Stimulated activated CD8-positive, alpha-beta memory T cell treated with anti-CD3 and anti-CD28 coated beads, Interleukin-15, amount 100 ng/mL, for 24 hours (primary cell): ENCODE data around the gene FKRP.
A peak's percentile ranks its signal among the peaks of the same experiment; 100 is the strongest.

Experiments used
- DNase-seq: peaks from one replicate; pipeline ENCODE4 v3.0.0-alpha.2; 2020; ENCODE audit warnings: low read depth

The FKRP gene

GRCh38 chr19:46719629-46720502, 26.0 kb upstream of the FKRP start:
- no peak for DNase-seq

DNA sequence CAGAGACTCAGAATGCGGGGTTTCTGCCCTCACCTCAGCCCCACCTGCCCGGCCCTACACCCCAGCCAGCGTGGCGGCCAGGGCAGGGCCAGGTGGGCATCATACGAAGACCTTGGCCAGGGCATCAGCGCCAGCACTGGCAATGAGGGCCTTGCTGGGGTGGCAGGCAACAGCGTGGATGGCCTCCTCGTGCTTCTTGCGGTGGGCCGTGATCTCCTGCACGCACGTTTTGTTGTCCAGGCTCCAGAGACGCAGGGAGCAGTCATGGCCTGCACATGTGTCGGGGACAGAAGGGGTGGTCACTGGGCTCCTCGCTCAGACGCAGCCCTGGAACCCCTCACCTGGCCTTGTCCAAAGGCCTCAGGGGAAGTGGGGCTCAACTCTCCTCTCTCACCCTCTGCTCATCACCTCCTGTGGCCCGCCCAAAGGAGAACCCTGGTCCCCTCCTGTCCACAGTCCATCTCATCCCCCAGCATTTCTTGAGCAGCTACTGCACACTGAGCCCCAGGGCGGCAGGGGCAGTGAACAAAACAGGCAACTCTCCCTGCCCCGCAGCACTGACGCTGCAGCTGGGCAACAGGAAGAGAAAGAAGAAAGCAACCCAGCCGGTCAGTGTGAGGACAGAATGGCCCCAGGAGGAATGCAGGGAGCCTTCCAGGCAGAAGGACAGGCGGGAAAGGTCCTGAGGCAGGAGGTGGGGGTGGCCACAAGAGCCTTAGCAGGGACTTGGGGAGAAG, 25.2 kb upstream of the FKRP start:
- no peak for DNase-seq

DNA sequence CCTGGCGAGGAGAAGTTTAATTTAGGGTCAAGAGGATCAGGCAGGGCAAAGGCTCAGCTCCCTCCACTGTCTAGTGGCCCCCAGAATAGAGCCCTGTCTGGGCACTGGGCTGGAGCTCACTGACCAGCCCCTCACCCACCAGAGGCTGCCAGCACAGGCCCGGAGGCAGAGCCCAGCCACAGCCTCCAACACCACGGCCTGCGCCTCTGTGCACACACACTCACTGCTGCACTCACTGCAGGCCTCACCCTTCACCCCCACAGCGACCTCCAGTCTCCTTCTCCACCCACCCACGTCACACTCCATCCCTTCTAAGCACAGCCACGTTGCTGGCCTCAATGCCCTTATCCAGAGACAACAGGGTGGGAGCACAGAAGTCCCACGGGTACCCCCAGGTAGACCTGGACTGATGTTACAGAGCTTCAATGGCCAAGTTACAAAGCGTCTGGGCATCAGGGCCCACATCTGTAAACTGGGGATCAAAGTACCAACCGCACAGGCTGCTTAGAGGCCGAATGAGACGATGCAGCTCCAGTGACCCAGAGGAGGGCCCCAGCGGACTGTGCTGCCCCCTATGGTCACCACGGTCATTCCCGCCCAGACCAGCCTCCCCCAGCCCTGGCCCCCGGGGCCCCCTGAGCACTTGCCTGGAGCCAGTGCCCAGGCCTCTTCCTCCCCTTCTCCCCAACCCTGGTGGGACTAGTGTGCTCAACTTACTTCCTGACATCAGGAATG, 24.4 kb upstream of the FKRP start:
- DNase-seq: no peak

- DNase-seq: no peak
Observed at GRCh38 chr19:46722004-46722380, 23.9 kb upstream of the FKRP start.

- no peak for DNase-seq
Observed at GRCh38 chr19:46722421-46723022, 23.3 kb upstream of the FKRP start.

DNA sequence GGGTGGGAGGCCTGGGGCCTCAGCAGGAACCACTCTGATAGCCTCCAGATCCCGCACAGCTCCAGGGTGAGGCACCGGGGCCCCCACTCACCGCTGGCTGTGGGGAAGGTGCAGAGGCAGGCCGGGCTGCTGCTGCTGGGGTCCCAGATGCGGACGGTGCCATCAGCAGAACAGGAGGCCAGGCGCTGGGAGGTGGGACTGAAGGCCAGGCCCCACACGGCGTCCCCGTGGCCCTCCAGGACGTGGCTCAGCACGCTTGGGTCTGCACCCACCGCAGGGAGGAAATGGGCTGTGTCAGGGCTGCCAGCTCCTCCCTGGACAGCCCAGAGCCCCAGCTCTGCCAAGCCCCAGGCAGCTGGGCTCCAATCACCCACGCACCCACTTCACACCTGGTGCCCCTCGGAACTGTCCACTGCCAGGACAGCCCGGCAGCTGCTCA, 22.8 kb upstream of the FKRP start:
- no peak for DNase-seq

- DNase-seq: no peak
Observed at GRCh38 chr19:46723471-46723870, 22.4 kb upstream of the FKRP start.

DNA sequence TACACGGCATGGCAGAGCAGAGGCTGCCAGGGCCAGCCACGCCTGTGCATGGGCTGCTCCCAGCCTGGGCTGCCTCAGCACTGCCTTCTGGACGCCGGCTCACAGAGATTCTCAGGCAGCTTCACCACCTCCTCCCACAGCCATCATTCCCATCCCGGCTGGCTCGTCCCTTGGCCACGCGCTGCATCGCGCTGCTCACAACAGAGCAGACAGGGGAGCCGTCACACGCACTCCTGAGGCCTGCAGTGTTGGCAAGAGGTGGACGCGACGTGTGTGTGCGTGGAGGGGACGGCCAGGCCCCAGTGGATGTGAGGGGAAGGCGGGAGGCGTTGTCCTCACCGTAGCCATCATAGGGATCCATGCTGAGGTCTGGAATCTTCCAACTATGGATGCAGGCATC, 21.4 kb upstream of the FKRP start:
- DNase-seq: no peak

- no peak for DNase-seq
Observed at GRCh38 chr19:46725036-46725820, 20.6 kb upstream of the FKRP start.

DNA sequence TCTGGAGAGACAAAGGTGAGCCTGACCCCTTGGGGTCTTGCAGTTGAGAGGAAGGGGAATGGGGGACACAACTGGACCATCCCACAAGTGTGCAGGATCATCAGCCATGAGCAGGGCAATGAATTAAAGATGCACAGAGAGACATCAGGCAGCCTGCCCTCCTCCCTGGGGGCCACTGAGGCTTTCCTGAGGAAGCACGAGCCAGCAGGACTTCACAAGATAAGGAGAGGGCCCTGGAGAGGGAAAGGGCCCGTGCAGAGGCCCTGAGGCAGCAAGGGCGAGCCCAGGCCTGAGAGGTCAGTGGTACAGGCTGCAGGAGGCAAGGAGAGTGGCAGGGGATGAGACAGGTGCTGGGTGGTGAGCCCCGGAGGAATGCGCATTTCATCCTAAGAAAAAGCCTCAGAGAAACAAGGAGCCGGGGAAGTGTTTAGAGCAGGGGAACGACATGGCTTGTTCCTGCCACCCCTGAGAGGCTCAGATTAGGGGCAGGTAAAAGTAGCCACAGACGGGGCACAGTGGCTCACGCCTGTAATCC, 19.9 kb upstream of the FKRP start:
- no peak for DNase-seq

GRCh38 chr19:46726551-46726950, 19.3 kb upstream of the FKRP start:
- no peak for DNase-seq

GRCh38 chr19:46726971-46727501, 18.8 kb upstream of the FKRP start:
- DNase-seq: no peak

DNA sequence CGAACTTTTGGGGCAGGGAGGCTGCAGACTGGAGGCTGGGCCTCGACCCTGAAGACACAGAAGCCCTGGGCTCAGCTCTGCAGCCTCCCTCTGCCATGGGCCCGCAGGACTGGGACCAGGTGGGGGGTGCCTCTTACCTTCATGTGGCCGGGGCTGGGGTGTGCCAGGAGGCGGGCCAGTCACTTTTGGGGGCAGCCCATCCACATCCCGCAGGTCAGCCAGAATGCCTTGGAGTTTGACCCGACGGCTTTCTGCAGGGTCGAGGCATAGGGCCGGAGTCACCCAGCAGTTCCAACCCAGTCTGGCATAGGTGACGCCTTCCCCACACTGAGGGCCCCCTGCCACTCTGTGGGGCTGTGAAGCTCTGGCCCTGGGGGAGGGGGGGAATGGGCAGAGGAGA, 18.1 kb upstream of the FKRP start:
- no peak for DNase-seq

DNA sequence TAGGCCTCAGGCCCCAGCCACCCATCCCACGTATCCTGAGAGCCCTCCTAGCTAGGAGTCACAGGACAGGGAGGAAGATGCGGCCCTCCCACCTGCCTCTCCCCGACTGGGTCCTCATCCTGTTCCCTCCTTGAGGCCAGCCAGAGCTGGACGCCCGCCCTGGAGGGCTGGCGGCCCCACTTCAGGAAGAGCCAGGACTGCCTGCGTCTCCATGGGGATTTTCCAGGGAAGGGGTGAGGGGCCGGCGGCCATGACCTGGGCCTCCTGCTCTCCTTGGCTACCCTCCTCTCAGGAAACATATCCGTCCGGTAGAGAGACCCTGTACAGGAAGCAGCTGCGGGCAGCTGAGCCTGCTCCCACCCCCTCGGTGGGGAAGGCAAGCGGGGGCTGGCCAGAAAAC, 17.6 kb upstream of the FKRP start:
- DNase-seq: no peak

DNA sequence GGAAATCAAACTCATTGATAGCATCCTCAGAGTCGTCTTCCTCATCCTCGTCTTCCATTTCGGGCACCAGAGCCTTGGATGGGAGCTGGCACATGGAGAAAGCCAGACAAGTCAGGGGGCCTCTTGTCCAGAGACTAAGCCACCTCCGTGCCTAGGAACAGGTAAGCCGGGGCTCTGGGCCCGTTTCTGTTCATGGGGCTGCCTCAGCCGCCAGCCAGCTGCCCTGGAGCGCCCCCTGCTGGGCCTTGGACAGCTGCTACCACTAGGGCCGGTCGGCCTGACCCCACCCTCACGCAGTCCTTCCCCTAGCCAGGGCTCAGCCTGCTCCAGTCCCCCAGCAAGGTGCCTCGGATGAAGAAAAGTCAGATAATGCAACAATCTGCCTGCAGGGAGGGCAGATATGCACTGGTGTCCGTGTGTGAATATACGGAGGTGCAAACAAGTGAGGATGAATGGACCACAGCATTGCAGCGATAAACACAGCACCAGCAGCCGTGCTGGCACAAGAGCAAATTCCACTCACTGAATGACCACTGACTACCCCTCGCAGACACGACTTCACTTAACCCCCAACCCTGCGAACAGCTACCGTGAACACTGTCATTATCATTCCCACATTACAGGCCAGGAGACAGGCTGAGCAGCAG, 17.0 kb upstream of the FKRP start:
- DNase-seq: peak; percentile 73

- no peak for DNase-seq
Observed at GRCh38 chr19:46729696-46730095, 16.2 kb upstream of the FKRP start.

DNA sequence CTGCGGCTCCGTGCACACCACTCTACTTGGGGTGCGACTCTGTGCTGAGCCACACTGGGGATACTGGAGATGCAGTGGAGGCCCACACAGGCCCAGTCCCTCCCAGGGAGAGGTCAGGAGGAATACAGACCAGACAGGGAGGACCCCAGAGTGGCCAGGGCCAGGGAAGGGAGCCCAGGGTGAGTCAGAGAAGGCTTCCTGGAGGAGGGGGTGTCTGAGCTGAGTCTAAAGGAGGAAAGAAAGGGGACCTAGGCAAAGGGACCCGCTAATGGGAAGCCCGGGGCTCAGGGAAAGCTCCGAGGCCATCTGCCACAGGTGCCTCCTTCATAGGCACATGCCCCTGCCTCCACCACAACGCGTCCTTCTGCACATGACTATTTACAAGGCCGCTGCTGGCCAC, 15.7 kb upstream of the FKRP start:
- no peak for DNase-seq

DNA sequence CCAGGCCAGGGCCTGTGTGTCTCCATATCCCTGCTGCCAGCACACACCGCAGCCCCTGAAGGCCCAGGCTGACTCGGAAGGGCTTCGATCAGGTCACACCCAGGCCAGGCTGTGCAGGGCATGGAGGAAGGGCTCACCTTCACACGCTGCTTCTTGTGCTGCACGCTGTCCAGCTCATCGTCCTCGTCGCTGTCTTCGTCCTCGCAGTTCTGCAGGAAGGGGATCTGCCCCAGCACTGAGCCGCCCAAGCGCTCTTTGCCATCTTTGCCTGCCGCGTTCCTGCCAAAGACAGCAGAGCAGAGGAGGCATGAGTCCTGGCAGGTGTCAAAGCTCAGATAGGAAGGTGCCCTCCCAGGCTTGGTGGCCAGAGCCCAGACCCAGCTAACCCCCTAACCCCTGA, 15.3 kb upstream of the FKRP start:
- DNase-seq: no peak

DNA sequence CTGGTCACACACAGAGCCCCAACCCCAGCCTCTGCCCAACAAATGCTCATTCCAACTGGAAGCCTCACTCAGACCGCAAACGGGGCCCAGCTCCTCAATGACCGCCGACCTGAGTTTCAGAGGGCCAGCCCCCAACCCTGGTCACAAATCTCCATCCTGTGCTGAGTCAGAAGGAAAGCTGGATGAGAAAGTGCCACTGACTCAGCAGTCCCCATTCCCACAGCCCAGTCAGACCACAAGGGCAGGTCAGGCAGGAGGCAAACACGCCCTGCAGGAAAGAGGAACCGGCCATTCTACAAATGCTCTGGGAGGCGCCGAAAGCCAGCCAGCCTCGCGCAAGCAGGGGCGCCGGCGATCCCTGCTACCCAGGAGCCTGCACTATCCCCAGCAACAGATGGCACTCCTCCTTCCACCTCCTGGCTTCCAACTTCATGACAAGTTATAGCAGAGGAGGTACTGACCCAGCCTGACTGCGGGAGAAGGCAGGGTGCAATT, 14.8 kb upstream of the FKRP start:
- no peak for DNase-seq

- DNase-seq: no peak
Observed at GRCh38 chr19:46731584-46731983, 14.3 kb upstream of the FKRP start.
